SK-N-SH (cell line): ENCODE data around the gene XXYLT1.

Source experiments
- RXRA ChIP-seq: IDR thresholded peaks from 2 replicates; pipeline ENCODE4 v1.4.0; 2012; ENCODE audit warnings: low read depth, mild to moderate bottlenecking, borderline replicate concordance
- TAF1 ChIP-seq: IDR thresholded peaks from 2 replicates; pipeline ENCODE4 v1.6.1; 2012; ENCODE audit warnings: low read depth, mild to moderate bottlenecking, low read length, moderate library complexity, borderline replicate concordance
- TF ChIP-seq, protein P1 (sequence below): fragments of 200-600 bp; sonication (generic); IDR thresholded peaks from 2 replicates; pipeline ENCODE4 v1.6.1; 2017; ENCODE audit warnings: antibody characterized with exemption, mild to moderate bottlenecking, moderate library complexity

DNA sequence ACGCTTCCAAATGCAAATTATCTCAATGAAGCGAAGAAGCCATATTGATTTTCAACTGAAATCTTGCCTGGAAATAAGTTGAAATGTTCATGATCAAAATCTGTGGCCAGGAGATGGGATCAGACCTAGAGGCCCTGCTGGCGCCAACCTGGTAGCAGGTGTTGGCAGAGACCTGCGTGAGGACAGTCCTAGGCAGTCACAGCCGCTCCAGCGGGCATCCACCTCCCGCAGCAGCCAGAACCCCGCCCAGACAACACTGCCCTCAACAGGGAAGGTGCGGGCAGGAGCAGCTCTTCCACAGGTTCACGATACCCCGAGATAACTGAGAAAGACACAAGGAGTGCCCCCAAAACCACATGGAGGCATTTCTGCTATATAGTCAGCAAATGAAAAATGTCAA, 145.3 kb downstream of the XXYLT1 start:
- TF ChIP-seq, protein P1, sequence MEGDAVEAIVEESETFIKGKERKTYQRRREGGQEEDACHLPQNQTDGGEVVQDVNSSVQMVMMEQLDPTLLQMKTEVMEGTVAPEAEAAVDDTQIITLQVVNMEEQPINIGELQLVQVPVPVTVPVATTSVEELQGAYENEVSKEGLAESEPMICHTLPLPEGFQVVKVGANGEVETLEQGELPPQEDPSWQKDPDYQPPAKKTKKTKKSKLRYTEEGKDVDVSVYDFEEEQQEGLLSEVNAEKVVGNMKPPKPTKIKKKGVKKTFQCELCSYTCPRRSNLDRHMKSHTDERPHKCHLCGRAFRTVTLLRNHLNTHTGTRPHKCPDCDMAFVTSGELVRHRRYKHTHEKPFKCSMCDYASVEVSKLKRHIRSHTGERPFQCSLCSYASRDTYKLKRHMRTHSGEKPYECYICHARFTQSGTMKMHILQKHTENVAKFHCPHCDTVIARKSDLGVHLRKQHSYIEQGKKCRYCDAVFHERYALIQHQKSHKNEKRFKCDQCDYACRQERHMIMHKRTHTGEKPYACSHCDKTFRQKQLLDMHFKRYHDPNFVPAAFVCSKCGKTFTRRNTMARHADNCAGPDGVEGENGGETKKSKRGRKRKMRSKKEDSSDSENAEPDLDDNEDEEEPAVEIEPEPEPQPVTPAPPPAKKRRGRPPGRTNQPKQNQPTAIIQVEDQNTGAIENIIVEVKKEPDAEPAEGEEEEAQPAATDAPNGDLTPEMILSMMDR: no peak
- TF ChIP-seq RXRA: no peak
- no peak for TF ChIP-seq TAF1
